H9 (cell line): ENCODE data around the gene NECTIN1. TPM values are rescaled to one million over a fixed set of nuclear protein-coding genes. Genes with fewer than 3 reads are reported as not detected.

Experiments
- DNase-seq: peaks from one replicate; pipeline ENCODE4 v3.0.0-alpha.2; 2017
- H2AFZ ChIP-seq: one replicate; pipeline ENCODE4 v1.6.1; 2013; ENCODE audit warnings: mild to moderate bottlenecking, low read length, control low read depth, moderate library complexity
- H2AK5ac ChIP-seq: 2 replicates; pipeline ENCODE4 v1.6.1; 2013; ENCODE audit warnings: low read length, control low read depth, mixed read lengths; ENCODE audit not compliant: insufficient read length
- H2BK120ac ChIP-seq: one replicate; pipeline ENCODE4 v1.6.1; 2013; ENCODE audit warnings: low read depth, mild to moderate bottlenecking, low read length, control low read depth, inconsistent platforms; ENCODE audit not compliant: poor library complexity, severe bottlenecking
- H2BK12ac ChIP-seq: 2 replicates; pipeline ENCODE4 v1.6.1; 2013; ENCODE audit warnings: low read length, control low read depth, mixed read lengths, low read depth; ENCODE audit not compliant: insufficient read length
- H2BK15ac ChIP-seq: 2 replicates; pipeline ENCODE4 v1.6.1; 2013; ENCODE audit warnings: low read depth, low read length, control low read depth
- H2BK20ac ChIP-seq: one replicate; pipeline ENCODE4 v1.6.1; 2013; ENCODE audit warnings: low read depth, mild to moderate bottlenecking, low read length, control low read depth, inconsistent platforms; ENCODE audit not compliant: poor library complexity, severe bottlenecking
- H2BK5ac ChIP-seq: 2 replicates; pipeline ENCODE4 v1.6.1; 2013; ENCODE audit warnings: low read length, control low read depth, mixed read lengths; ENCODE audit not compliant: insufficient read length
- H3K14ac ChIP-seq: 2 replicates; pipeline ENCODE4 v1.6.1; 2013; ENCODE audit warnings: low read length, control low read depth; ENCODE audit not compliant: insufficient read depth
- H3K18ac ChIP-seq: 2 replicates; pipeline ENCODE4 v1.6.1; 2013; ENCODE audit warnings: low read depth, mild to moderate bottlenecking, mixed read lengths, low read length, control low read depth; ENCODE audit not compliant: insufficient read length
- H3K23ac ChIP-seq: 2 replicates; pipeline ENCODE4 v1.6.1; 2013; ENCODE audit warnings: low read length, control low read depth, mixed read lengths, low read depth; ENCODE audit not compliant: insufficient read length
- H3K23me2 ChIP-seq: 2 replicates; pipeline ENCODE4 v1.6.1; 2013; ENCODE audit warnings: low read depth, mild to moderate bottlenecking, mixed read lengths, low read length, control low read depth; ENCODE audit not compliant: insufficient read length, poor library complexity, severe bottlenecking
- H3K27ac ChIP-seq: 2 replicates; pipeline ENCODE4 v1.5.1; 2013; ENCODE audit warnings: low read length, control low read depth, mixed read lengths, low read depth; ENCODE audit not compliant: insufficient read length
- H3K27me3 ChIP-seq: 2 replicates; pipeline ENCODE4 v1.6.1; 2013; ENCODE audit warnings: low read length, control low read depth, inconsistent platforms; ENCODE audit not compliant: insufficient read depth
- H3K4ac ChIP-seq: 2 replicates; pipeline ENCODE4 v1.6.1; 2013; ENCODE audit warnings: low read depth, mild to moderate bottlenecking, control low read depth, inconsistent platforms, low read length, moderate library complexity
- H3K4me1 ChIP-seq: 2 replicates; pipeline ENCODE4 v1.6.1; 2013; ENCODE audit warnings: low read length, control low read depth, inconsistent platforms; ENCODE audit not compliant: insufficient read depth
- H3K4me2 ChIP-seq: 2 replicates; pipeline ENCODE4 v1.6.1; 2013; ENCODE audit warnings: low read length, control low read depth, mixed read lengths; ENCODE audit not compliant: insufficient read length, insufficient read depth
- H3K56ac ChIP-seq: 2 replicates; pipeline ENCODE4 v1.6.1; 2013; ENCODE audit warnings: low read depth, mild to moderate bottlenecking, mixed read lengths, low read length, control low read depth; ENCODE audit not compliant: insufficient read length
- H3K79me1 ChIP-seq: 2 replicates; pipeline ENCODE4 v1.6.1; 2013; ENCODE audit warnings: low read depth, mild to moderate bottlenecking, moderate library complexity, low read length, control low read depth, inconsistent platforms; ENCODE audit not compliant: insufficient read depth, poor library complexity, severe bottlenecking
- H3K79me2 ChIP-seq: 2 replicates; pipeline ENCODE4 v1.6.1; 2013; ENCODE audit warnings: low read length, control low read depth, inconsistent platforms; ENCODE audit not compliant: insufficient read depth
- H3K9ac ChIP-seq: 2 replicates; pipeline ENCODE4 v1.6.1; 2013; ENCODE audit warnings: low read length, control low read depth, mixed read lengths; ENCODE audit not compliant: insufficient read length; ENCODE audit errors: extremely low read depth
- H3K9me3 ChIP-seq: one replicate; pipeline ENCODE4 v1.6.1; 2013; ENCODE audit warnings: low read depth, low read length, inconsistent platforms; ENCODE audit not compliant: control insufficient read depth
- H3T11ph ChIP-seq: one replicate; pipeline ENCODE4 v1.6.1; 2013; ENCODE audit warnings: mild to moderate bottlenecking, low read length, control low read depth, inconsistent platforms
- H4K20me1 ChIP-seq: one replicate; pipeline ENCODE4 v1.6.1; 2013; ENCODE audit not compliant: control insufficient read depth, insufficient read length, insufficient read depth
- H4K5ac ChIP-seq: 2 replicates; pipeline ENCODE4 v1.6.1; 2013; ENCODE audit warnings: low read depth, mild to moderate bottlenecking, mixed read lengths, low read length, control low read depth; ENCODE audit not compliant: insufficient read length
- H4K8ac ChIP-seq: replicated peaks from 2 replicates; pipeline ENCODE4 v1.6.1; 2013; ENCODE audit warnings: low read length, control low read depth, mixed read lengths, low read depth; ENCODE audit not compliant: insufficient read length
- H4K91ac ChIP-seq: 2 replicates; pipeline ENCODE4 v1.6.1; 2013; ENCODE audit warnings: low read depth, mild to moderate bottlenecking, moderate library complexity, mixed read lengths, low read length, control low read depth; ENCODE audit not compliant: insufficient read length
- H3K27ac Mint-ChIP-seq, 3 experiments: 2 replicates in 2 of 3; 3 replicates in 1 of 3; pipeline ENCODE4 v1.8.0; 2020 to 2021; ENCODE audit warnings: mixed read lengths in 3 of 3, mild to moderate bottlenecking in 1 of 3, moderate library complexity in 1 of 3
- H3K27me3 Mint-ChIP-seq: 2 replicates; pipeline ENCODE4 v1.8.0; 2021; ENCODE audit warnings: low read depth, mild to moderate bottlenecking, moderate library complexity, mixed read lengths
- H3K36me3 Mint-ChIP-seq, 3 experiments: 2 replicates in 2 of 3; 3 replicates in 1 of 3; pipeline ENCODE4 v1.8.0; 2020 to 2021; ENCODE audit warnings: low read depth in 3 of 3, mixed read lengths in 3 of 3; ENCODE audit not compliant: insufficient read depth in 1 of 3
- H3K4me1 Mint-ChIP-seq, 2 experiments: 2 replicates each; pipeline ENCODE4 v1.8.0; 2020; ENCODE audit warnings: mixed read lengths in 2 of 2
- H3K4me3 Mint-ChIP-seq, 2 experiments: 2 replicates in 1 of 2; 3 replicates in 1 of 2; pipeline ENCODE4 v1.8.0; 2020 to 2021; ENCODE audit warnings: mild to moderate bottlenecking in 2 of 2, mixed read lengths in 2 of 2, moderate library complexity in 1 of 2
- H3K9me3 Mint-ChIP-seq, 2 experiments: 2 replicates in 1 of 2; 3 replicates in 1 of 2; pipeline ENCODE4 v1.8.0; 2020; ENCODE audit warnings: mild to moderate bottlenecking in 2 of 2, mixed read lengths in 2 of 2, moderate library complexity in 1 of 2
- CTCF ChIP-seq: fragments of 200-600 bp; sonication (generic); conservative IDR thresholded peaks from 3 replicates; pipeline ENCODE4 v1.8.0; 2021; ENCODE audit warnings: antibody characterized with exemption, mild to moderate bottlenecking
- WGBS: extraction: QIAGEN DNeasy Blood & Tissue Kit; methylation state at CpG from one replicate; pipeline ENCODE4 v1.1.7; 2013; ENCODE audit warnings: missing lambda C conversion rate, low lambda C conversion rate, mixed read lengths; ENCODE audit not compliant: insufficient read length; ENCODE audit errors: extremely low coverage; 5-methylcytosine and 5-hydroxymethylcytosine counted together
- total RNA-seq: library from RNA; stranded (reverse); gene quantifications from 2 replicates; pipeline ENCODE4 v1.2.1, GENCODE V29; 2021

Gene NECTIN1
- total RNA-seq, 1 experiment from 2014 or later = 113 TPM

DNA sequence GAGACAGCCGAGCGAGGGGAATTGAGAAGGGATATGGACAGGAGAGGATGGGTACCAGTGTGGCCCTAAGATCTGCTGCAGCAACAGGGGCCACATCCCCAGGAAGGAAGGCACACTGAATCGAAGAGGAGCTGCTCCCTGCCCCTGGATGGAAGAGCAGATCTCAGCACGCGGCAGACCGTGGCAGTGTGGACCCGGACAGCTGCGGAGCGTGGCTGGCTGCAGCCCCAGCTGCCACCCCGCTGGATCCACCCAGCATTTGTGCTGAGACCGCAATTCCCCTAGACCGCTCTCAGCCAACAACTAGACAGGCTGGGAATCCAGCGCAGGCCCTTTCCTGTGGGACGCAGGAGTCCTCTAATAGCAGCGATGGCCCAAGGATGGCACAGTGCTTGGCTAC is 94.7 kb downstream of the NECTIN1 start:
- Mint-ChIP-seq H3K4me3 (no peak overlapping the region), H3K9me3 (no peaks in the 10 kb centered on the region; a peak in 1 of 5 replicates), H3K4me1 (peaks cover 11 to 17% of the 10 kb centered on the region in 2 experiments), H3K27ac (no peak overlapping the region), H3K27me3 (peaks cover 37% of the 10 kb centered on the region), H3K36me3 (no peaks in the 10 kb centered on the region; a peak in 1 of 7 replicates)
- Histone ChIP-seq H4K20me1 (no peaks in the 10 kb centered on the region), H2AFZ (no peak overlapping the region), H3K4ac (no peak overlapping the region), H3K79me1 (no peaks in the 10 kb centered on the region), H3K23me2 (no peaks in the 10 kb centered on the region), H4K91ac (no peak overlapping the region), H3K23ac (no peak overlapping the region), H2BK12ac (no peak overlapping the region), H4K8ac (no peak overlapping the region), H3K79me2 (no peaks in the 10 kb centered on the region), H3T11ph (no peak overlapping the region), H3K27ac (no peak overlapping the region), H2BK20ac (no peak overlapping the region), H2BK120ac (no peak overlapping the region), H4K5ac (no peak overlapping the region), H3K27me3 (0 out of 2 replicates have a peak, but pooled peaks cover 2% of the 10 kb centered on the region), H3K9ac (no peak overlapping the region), H2BK15ac (no peak overlapping the region), H3K4me1 (no peaks in the 10 kb centered on the region), H3K9me3 (no peaks in the 10 kb centered on the region), H3K4me2 (no peak overlapping the region), H2BK5ac (no peak overlapping the region), H3K56ac (no peak overlapping the region), H2AK5ac (no peak overlapping the region), H3K18ac (no peak overlapping the region), H3K14ac (no peak overlapping the region)
- no peak for DNase-seq
- TF ChIP-seq CTCF = no peak
- no CpG with 5 or more reads among the region's 15 CpGs for WGBS
